Kidney glomerular epithelial cell (primary cell): ENCODE results near the gene FZR1.
"Not testable (repeated sequence)": the region's sequence is repeated elsewhere in the genome, so short reads cannot be mapped to it uniquely, and the experiment has no call there.

Experiments used
- DNase-seq: peaks from one replicate; lab custom pipeline; 2025; lab: John Stamatoyannopoulos, UW

FZR1 gene

GRCh38 chr19:3573858-3574637 lies 67.9 kb downstream of the FZR1 start:
- DNase-seq = peak; percentile 89

GRCh38 chr19:3575260-3575741 lies 69.2 kb downstream of the FZR1 start:
- no peak for DNase-seq

- DNase-seq = no peak
Observed at GRCh38 chr19:3575949-3576673, 70.0 kb downstream of the FZR1 start.

- DNase-seq = no peak
Observed at GRCh38 chr19:3576696-3577443, 70.8 kb downstream of the FZR1 start.

- no peak for DNase-seq
Observed at GRCh38 chr19:3577723-3578344, 71.7 kb downstream of the FZR1 start.

- no peak for DNase-seq
Observed at GRCh38 chr19:3578390-3578789, 72.3 kb downstream of the FZR1 start.

GRCh38 chr19:3580156-3580934 lies 74.2 kb downstream of the FZR1 start:
- DNase-seq = peak; percentile 16

GRCh38 chr19:3581792-3582191 lies 75.7 kb downstream of the FZR1 start:
- not testable (repeated sequence) for DNase-seq

GRCh38 chr19:3584036-3584802 lies 78.1 kb downstream of the FZR1 start:
- not testable (repeated sequence) for DNase-seq

GRCh38 chr19:3585301-3586126 lies 79.4 kb downstream of the FZR1 start, which contains the start of gene GIPC3:
Gene GIPC3, plus strand, starts transcription at chr19:3585478. Its CDS starts 120 bp downstream, at chr19:3585598.
- no peak for DNase-seq

- DNase-seq = no peak
Observed at GRCh38 chr19:3586127-3586626, 80.1 kb downstream of the FZR1 start.

GRCh38 chr19:3586707-3587346 lies 80.7 kb downstream of the FZR1 start:
- DNase-seq = no peak
